PFSK-1 (cell line): Measurements from ENCODE around the gene ZFYVE19.

Experiments used
- FOXP2 ChIP-seq: optimal IDR thresholded peaks from 2 replicates; pipeline ENCODE3; 2011; ENCODE audit warnings: borderline replicate concordance, control low read depth, inconsistent platforms; ENCODE audit not compliant: insufficient read depth; ENCODE audit errors: extremely low read length, extremely low read depth
- POLR2AphosphoS5 ChIP-seq: IDR thresholded peaks from 2 replicates; pipeline ENCODE4 v1.6.1; 2012; ENCODE audit warnings: low read depth, mild to moderate bottlenecking, control low read depth, low read length, moderate library complexity
- REST ChIP-seq, 2 experiments: IDR thresholded peaks; 2 replicates each; pipeline versions ENCODE4 v1.6.1 to v1.8.0; 2011 to 2012; ENCODE audit warnings: low read depth in 2 of 2, low read length in 2 of 2, control low read depth in 1 of 2, inconsistent platforms in 1 of 2, mild to moderate bottlenecking in 1 of 2, moderate library complexity in 1 of 2; ENCODE audit not compliant: insufficient read depth in 1 of 2
- SIN3A ChIP-seq: IDR thresholded peaks from 2 replicates; pipeline ENCODE4 v1.6.1; 2012; ENCODE audit warnings: mild to moderate bottlenecking, low read length, moderate library complexity, borderline replicate concordance; ENCODE audit not compliant: insufficient read depth
- TAF1 ChIP-seq: IDR thresholded peaks from 2 replicates; pipeline ENCODE4 v1.6.1; 2012; ENCODE audit warnings: low read length, control low read depth, borderline replicate concordance; ENCODE audit not compliant: insufficient read depth

Gene ZFYVE19

GRCh38 chr15:40773496-40773895 lies 33.4 kb upstream of the ZFYVE19 start:
- TF ChIP-seq REST (IDR thresholded peaks at IDR 0.05; ENCODE audit: insufficient read depth in 1 of 2, low read depth in 2 of 2, low read length in 2 of 2) = no peak

- TF ChIP-seq REST (IDR thresholded peaks at IDR 0.05; ENCODE audit: insufficient read depth in 1 of 2, low read depth in 2 of 2, low read length in 2 of 2) (no peak), FOXP2 (no peak), POLR2AphosphoS5 (no peak), SIN3A (no peak), TAF1 (no peak)
Observed at GRCh38 chr15:40773902-40774301, 33.0 kb upstream of the ZFYVE19 start.

- TF ChIP-seq REST (IDR thresholded peaks at IDR 0.05; ENCODE audit: insufficient read depth in 1 of 2, low read depth in 2 of 2, low read length in 2 of 2) = no peak
- no peak for TF ChIP-seq SIN3A
- no peak for TF ChIP-seq TAF1
- TF ChIP-seq FOXP2 = no peak
- no peak for TF ChIP-seq POLR2AphosphoS5
Observed at GRCh38 chr15:40775007-40775406, 31.9 kb upstream of the ZFYVE19 start.

GRCh38 chr15:40775740-40776536 lies 31.0 kb upstream of the ZFYVE19 start:
- TF ChIP-seq TAF1 (no peak), POLR2AphosphoS5 (no peak), SIN3A (no peak), FOXP2 (no peak), REST (IDR thresholded peaks at IDR 0.05; ENCODE audit: insufficient read depth in 1 of 2, low read depth in 2 of 2, low read length in 2 of 2) (no peak)

DNA sequence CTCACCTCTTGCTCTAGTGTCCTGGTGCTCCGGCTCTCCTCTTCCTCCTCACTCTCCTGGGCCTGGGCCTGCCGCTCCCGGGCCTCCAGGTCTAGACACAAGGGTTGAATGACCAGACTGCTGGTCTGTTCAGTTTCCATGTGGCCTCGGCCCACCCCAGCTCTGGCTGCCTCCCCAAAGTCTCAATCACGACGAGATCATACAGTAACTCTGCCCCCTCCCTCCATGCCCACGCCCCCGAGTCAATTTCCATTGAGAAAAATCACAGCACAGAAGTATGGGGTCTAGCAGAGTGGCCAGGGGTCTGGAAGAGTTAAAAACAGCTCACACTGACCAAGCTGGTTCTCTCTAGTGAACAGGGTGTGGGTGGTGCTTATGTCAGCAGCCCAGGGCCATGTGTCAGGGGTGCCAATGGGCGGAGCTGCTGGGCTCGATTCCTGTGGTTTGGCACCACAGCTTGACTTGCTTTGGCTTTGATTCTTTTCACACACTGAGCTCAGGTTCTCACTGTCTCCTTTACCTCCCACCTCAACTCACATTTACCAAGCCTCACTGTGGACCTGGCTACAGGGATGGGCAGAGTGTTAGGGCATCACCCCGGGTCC lies 30.2 kb upstream of the ZFYVE19 start:
- TF ChIP-seq TAF1 (no peak), SIN3A (no peak), FOXP2 (no peak), REST (IDR thresholded peaks at IDR 0.05; ENCODE audit: insufficient read depth in 1 of 2, low read depth in 2 of 2, low read length in 2 of 2) (no peak), POLR2AphosphoS5 (no peak)
